Caco-2 (cell line): ENCODE results near the gene CFAP43. TPM values are rescaled to one million over a fixed set of nuclear protein-coding genes. Genes with fewer than 3 reads are reported as not detected.

ENCODE experiments used
- BruUV-seq: library from RNA; stranded (reverse); fragments of 400-500 nt; replicated peaks from 2 replicates; lab custom pipeline; 2021; lab: Mats Ljungman, UMichigan
- CTCF ChIA-PET: fragments of 300-600 bp; sonication (Branson Sonifier 250); formaldehyde crosslinking; loops from one replicate; lab custom pipeline; 2022; ENCODE audit warnings: antibody characterized with exemption; lab: Charles Lee
- POLR2A ChIA-PET: fragments of 300-600 bp; sonication (Branson Sonifier 250); formaldehyde crosslinking; loops from one replicate; lab custom pipeline; 2022; ENCODE audit warnings: antibody characterized with exemption; lab: Charles Lee
- DNase-seq, 2 experiments: peaks; one replicate each; pipeline versions ENCODE4 v3.0.0 to v3.0.0-alpha.2; 2020 to 2022
- H3K27me3 ChIP-seq: replicated peaks from 2 replicates; pipeline ENCODE4 v1.6.0; 2011; ENCODE audit warnings: low read length; ENCODE audit not compliant: control insufficient read depth, insufficient read depth
- H3K36me3 ChIP-seq: 2 replicates; pipeline ENCODE4 v1.5.1; 2011; ENCODE audit warnings: low read length; ENCODE audit not compliant: control insufficient read depth, insufficient read depth
- H3K4me1 ChIP-seq: fragments of 250-450 bp; sonication (Bioruptor Pico); 2 replicates; pipeline ENCODE4 v1.5.1; 2020; ENCODE audit warnings: mild to moderate bottlenecking
- H3K4me3 ChIP-seq: 2 replicates; pipeline ENCODE4 v1.5.1; 2011; ENCODE audit warnings: low read depth, mild to moderate bottlenecking, control low read depth, low read length
- H3K9me3 ChIP-seq: fragments of 250-450 bp; sonication (Bioruptor Pico); 2 replicates; pipeline ENCODE4 v1.5.1; 2020; ENCODE audit warnings: mild to moderate bottlenecking, moderate library complexity
- H3K27ac Mint-ChIP-seq: one replicate; pipeline ENCODE4 v1.8.0; 2022; ENCODE audit warnings: mixed read lengths; ENCODE audit not compliant: unreplicated experiment
- H3K27me3 Mint-ChIP-seq: one replicate; pipeline ENCODE4 v1.8.0; 2022; ENCODE audit warnings: mixed read lengths; ENCODE audit not compliant: insufficient read depth, unreplicated experiment
- H3K36me3 Mint-ChIP-seq: one replicate; pipeline ENCODE4 v1.8.0; 2022; ENCODE audit warnings: mild to moderate bottlenecking, mixed read lengths; ENCODE audit not compliant: insufficient read depth, unreplicated experiment
- H3K4me1 Mint-ChIP-seq: one replicate; pipeline ENCODE4 v1.8.0; 2022; ENCODE audit warnings: low read depth, mixed read lengths; ENCODE audit not compliant: unreplicated experiment
- H3K4me3 Mint-ChIP-seq: one replicate; pipeline ENCODE4 v1.8.0; 2022; ENCODE audit warnings: mild to moderate bottlenecking, moderate library complexity, mixed read lengths; ENCODE audit not compliant: unreplicated experiment
- H3K9me3 Mint-ChIP-seq: one replicate; pipeline ENCODE4 v1.8.0; 2022; ENCODE audit warnings: mixed read lengths; ENCODE audit not compliant: unreplicated experiment
- CTCF ChIP-seq, 2 experiments: fragments of 200-600 bp in 1 of 2; IDR thresholded peaks; 1 replicate in 1 of 2; 2 replicates in 1 of 2; pipeline versions ENCODE4 v1.5.1 to v1.8.0; 2011 to 2022; ENCODE audit warnings: antibody characterized with exemption in 1 of 2, control low read depth in 1 of 2, inconsistent platforms in 1 of 2, low read depth in 1 of 2, low read length in 1 of 2, mild to moderate bottlenecking in 1 of 2, moderate library complexity in 1 of 2; ENCODE audit not compliant: insufficient read depth in 1 of 2, severe bottlenecking in 1 of 2, unreplicated experiment in 1 of 2
- intact Hi-C: fragments of 100-400 bp; cut with micrococcal nuclease; formaldehyde crosslinking; loops from one replicate; pipeline ENCODE4 v1.10.0; 2022; ENCODE audit not compliant: unreplicated experiment
- total RNA-seq: library from RNA; stranded (reverse); gene quantifications from 2 replicates; pipeline ENCODE4 v1.2.3, GENCODE V29; 2022

The CFAP43 gene
- total RNA-seq, 1 experiment from 2014 or later = 0.52 TPM

GRCh38 chr10:104242545-104242944 is 10.4 kb upstream of the CFAP43 start:
- no peak overlapping the region for H3K4me3 Mint-ChIP-seq
- POLR2A ChIA-PET = no interaction called here
- peaks cover 14% of the 10 kb centered on the region for H3K4me1 Mint-ChIP-seq
- no peak for TF ChIP-seq CTCF (IDR thresholded peaks at IDR 0.05; ENCODE audit: insufficient read depth in 1 of 2, low read depth in 1 of 2, low read length in 1 of 2, severe bottlenecking in 1 of 2, unreplicated experiment in 1 of 2)
- no peak for DNase-seq
- no peaks in the 10 kb centered on the region for H3K9me3 Mint-ChIP-seq
- no peaks in the 10 kb centered on the region for H3K27me3 Mint-ChIP-seq
- Histone ChIP-seq H3K27me3 (no peaks in the 10 kb centered on the region), H3K4me1 (peaks cover 22% of the 10 kb centered on the region), H3K4me3 (no peak overlapping the region), H3K9me3 (peaks cover 17% of the 10 kb centered on the region), H3K36me3 (no peaks in the 10 kb centered on the region)
- BruUV-seq = no TSS peak
- intact Hi-C loops = no loop called here
- H3K27ac Mint-ChIP-seq = peak overlapping the region; percentile 73
- CTCF ChIA-PET = no interaction called here
- no peaks in the 10 kb centered on the region for H3K36me3 Mint-ChIP-seq

GRCh38 chr10:104240078-104240477 is 7.9 kb upstream of the CFAP43 start:
- no peaks in the 10 kb centered on the region for H3K27me3 ChIP-seq
- H3K4me3 ChIP-seq = no peak overlapping the region
- no peaks in the 10 kb centered on the region for H3K9me3 ChIP-seq
- H3K9me3 Mint-ChIP-seq = no peaks in the 10 kb centered on the region
- no peak overlapping the region for H3K27ac Mint-ChIP-seq
- intact Hi-C loops = no loop called here
- DNase-seq = no peak
- peaks cover 37% of the 10 kb centered on the region for H3K4me1 ChIP-seq
- TF ChIP-seq CTCF (IDR thresholded peaks at IDR 0.05; ENCODE audit: insufficient read depth in 1 of 2, low read depth in 1 of 2, low read length in 1 of 2, severe bottlenecking in 1 of 2, unreplicated experiment in 1 of 2) = no peak
- H3K4me1 Mint-ChIP-seq = peaks cover 24% of the 10 kb centered on the region
- no peaks in the 10 kb centered on the region for H3K27me3 Mint-ChIP-seq
- no TSS peak for BruUV-seq
- no peak overlapping the region for H3K4me3 Mint-ChIP-seq
- ChIA-PET CTCF (no interaction called here), POLR2A (no interaction called here)
- H3K36me3 Mint-ChIP-seq = no peaks in the 10 kb centered on the region
- no peaks in the 10 kb centered on the region for H3K36me3 ChIP-seq

- Histone ChIP-seq H3K36me3 (no peaks in the 10 kb centered on the region), H3K27me3 (no peaks in the 10 kb centered on the region), H3K4me3 (no peak overlapping the region), H3K4me1 (peaks cover 35% of the 10 kb centered on the region), H3K9me3 (no peaks in the 10 kb centered on the region)
- CTCF ChIA-PET = no interaction called here
- no TSS peak for BruUV-seq
- H3K4me1 Mint-ChIP-seq = peaks cover 29% of the 10 kb centered on the region
- POLR2A ChIA-PET = no interaction called here
- H3K9me3 Mint-ChIP-seq = no peaks in the 10 kb centered on the region
- intact Hi-C loops = no loop called here
- DNase-seq = no peak
- peaks cover 11% of the 10 kb centered on the region for H3K36me3 Mint-ChIP-seq
- no peak for TF ChIP-seq CTCF (IDR thresholded peaks at IDR 0.05; ENCODE audit: insufficient read depth in 1 of 2, low read depth in 1 of 2, low read length in 1 of 2, severe bottlenecking in 1 of 2, unreplicated experiment in 1 of 2)
- H3K27me3 Mint-ChIP-seq = no peaks in the 10 kb centered on the region
- H3K4me3 Mint-ChIP-seq = no peak overlapping the region
- H3K27ac Mint-ChIP-seq = no peak overlapping the region
Observed at GRCh38 chr10:104235801-104236200, 3.6 kb upstream of the CFAP43 start.
